Measurements from ENCODE around the gene HNF4A. TPM values are rescaled to one million over a fixed set of nuclear protein-coding genes. Genes with fewer than 3 reads are reported as not detected.
A peak's percentile ranks its signal among the peaks of the same experiment; 100 is the strongest.

Gene HNF4A
- total RNA-seq, 2 donors from 2014 or later: 288 to 346 TPM

GRCh38 chr20:44431502-44432234 lies 76.2 kb downstream of the HNF4A start:
- Histone ChIP-seq H3K9me3 (no peaks in the 10 kb centered on the region), H3K9ac (ENCODE audit: low read depth in 2 of 2, low read length in 2 of 2) (no peak overlapping the region), H3K4me3 (no peak overlapping the region), H3K36me3 (no peaks in the 10 kb centered on the region), H3K27ac (peak overlapping the region; percentile 36), H3K27me3 (no peaks in the 10 kb centered on the region), H3K4me1 (no peaks in the 10 kb centered on the region)
- no peak for DNase-seq
- TF ChIP-seq CTCF (IDR thresholded peaks at IDR 0.05): no peak
- intact Hi-C loops (cut with DNase I): no loop called here

- Histone ChIP-seq H3K4me1 (no peaks in the 10 kb centered on the region), H3K27me3 (no peaks in the 10 kb centered on the region), H3K36me3 (no peaks in the 10 kb centered on the region), H3K9me3 (no peaks in the 10 kb centered on the region), H3K27ac (peak overlapping the region; percentile 91), H3K4me3 (no peak overlapping the region), H3K9ac (ENCODE audit: low read depth in 2 of 2, low read length in 2 of 2) (peak overlapping the region in 1 of 2 donors; percentile 73)
- intact Hi-C loops (cut with DNase I): no loop called here
- no peak for TF ChIP-seq CTCF (IDR thresholded peaks at IDR 0.05)
- no peak for DNase-seq
These were observed 77.4 kb downstream of the HNF4A start for GRCh38 chr20:44432618-44433577.

GRCh38 chr20:44433751-44434538 lies 78.4 kb downstream of the HNF4A start:
- no peak for TF ChIP-seq CTCF (IDR thresholded peaks at IDR 0.05)
- no peaks in the 10 kb centered on the region for H3K9me3 ChIP-seq
- H3K9ac ChIP-seq (ENCODE audit: low read depth in 2 of 2, low read length in 2 of 2): peak overlapping the region in 1 of 2 donors; percentile 73
- H3K27me3 ChIP-seq: no peaks in the 10 kb centered on the region
- peak; percentile 88 for DNase-seq
- no peaks in the 10 kb centered on the region for H3K4me1 ChIP-seq
- H3K4me3 ChIP-seq: no peak overlapping the region
- H3K36me3 ChIP-seq: no peaks in the 10 kb centered on the region
- intact Hi-C loops (cut with DNase I): no loop called here
- H3K27ac ChIP-seq: peak overlapping the region; percentile 91

- no peaks in the 10 kb centered on the region for H3K4me1 ChIP-seq
- H3K27ac ChIP-seq: peak overlapping the region; percentile 91
These were observed 80.3 kb downstream of the HNF4A start for GRCh38 chr20:44435630-44436335.

More at GRCh38 chr20:44435630-44436335, 80.3 kb downstream of the HNF4A start:
- TF ChIP-seq CTCF (IDR thresholded peaks at IDR 0.05): no peak
- Histone ChIP-seq H3K9ac (ENCODE audit: low read depth in 2 of 2, low read length in 2 of 2) (peak overlapping the region in 1 of 2 donors; percentile 77), H3K4me3 (no peak overlapping the region), H3K36me3 (no peaks in the 10 kb centered on the region), H3K9me3 (no peaks in the 10 kb centered on the region), H3K27me3 (no peaks in the 10 kb centered on the region)
- DNase-seq: peak; percentile 67
- intact Hi-C loops (cut with DNase I): no loop called here

All from colonic mucosa (tissue), 4 donors.